Dedifferentiated amniotic fluid mesenchymal stem cell (primary cell): ENCODE data around the gene FAM13A.

ENCODE experiments used
- DNase-seq: peaks from one replicate; pipeline ENCODE4 v3.0.0-alpha.2; 2016; ENCODE audit errors: extremely low spot score

Gene FAM13A

GRCh38 chr4:88843067-88843685 lies 213.8 kb downstream of the FAM13A start:
- DNase-seq, result no peak

- DNase-seq, result peak; percentile 63
Measured at GRCh38 chr4:88841635-88842034, 215.3 kb downstream of the FAM13A start.

GRCh38 chr4:88836216-88836615 lies 220.8 kb downstream of the FAM13A start:
- no peak for DNase-seq

- DNase-seq, result no peak
Measured at GRCh38 chr4:88831031-88831430, 226.0 kb downstream of the FAM13A start.

GRCh38 chr4:88830598-88830997 lies 226.4 kb downstream of the FAM13A start:
- DNase-seq, result no peak

GRCh38 chr4:88828842-88829571 lies 228.0 kb downstream of the FAM13A start:
- no peak for DNase-seq

- DNase-seq, result no peak
Measured at GRCh38 chr4:88827442-88827841, 229.5 kb downstream of the FAM13A start.

GRCh38 chr4:88826771-88827170 lies 230.2 kb downstream of the FAM13A start:
- DNase-seq, result no peak

- no peak for DNase-seq
Measured at GRCh38 chr4:88825931-88826330, 231.1 kb downstream of the FAM13A start.

GRCh38 chr4:88823058-88823919 lies 233.7 kb downstream of the FAM13A start:
- DNase-seq, result peak; percentile 94

- DNase-seq, result no peak
Measured at GRCh38 chr4:88822034-88822789, 234.8 kb downstream of the FAM13A start.

GRCh38 chr4:88821522-88821921 lies 235.5 kb downstream of the FAM13A start:
- DNase-seq, result no peak

GRCh38 chr4:88820698-88821415 lies 236.1 kb downstream of the FAM13A start:
- DNase-seq, result no peak

- DNase-seq, result no peak
Measured at GRCh38 chr4:88819818-88820697, 236.9 kb downstream of the FAM13A start.

GRCh38 chr4:88818631-88819470 lies 238.1 kb downstream of the FAM13A start:
- DNase-seq, result no peak

GRCh38 chr4:88817740-88818139 lies 239.2 kb downstream of the FAM13A start:
- DNase-seq, result no peak

- no peak for DNase-seq
Measured at GRCh38 chr4:88816360-88816759, 240.6 kb downstream of the FAM13A start.

GRCh38 chr4:88814043-88814617 lies 242.9 kb downstream of the FAM13A start:
- DNase-seq, result no peak

GRCh38 chr4:88813013-88813412 lies 244.0 kb downstream of the FAM13A start:
- DNase-seq, result no peak
